ENCODE data around the gene CCDC88A.
"Not testable (repeated sequence)": the region's sequence is repeated elsewhere in the genome, so short reads cannot be mapped to it uniquely, and the experiment has no call there.

The CCDC88A gene

GRCh38 chr2:55419679-55420438 is at the start of gene CCDC88A:
TSS of gene CCDC88A (minus strand) at chr2:55419856. CDS start at chr2:55419079, 777 bp downstream.
- peak; percentile 97 for DNase-seq

GRCh38 chr2:55461679-55462078 is 42.0 kb upstream of the CCDC88A start:
- DNase-seq = no peak

- peak; percentile 41 for DNase-seq
Measured at GRCh38 chr2:55460562-55460961, 40.9 kb upstream of the CCDC88A start.

- DNase-seq = no peak
Measured at GRCh38 chr2:55459714-55460274, 40.1 kb upstream of the CCDC88A start.

- peak; percentile 59 for DNase-seq
Measured at GRCh38 chr2:55459279-55459678, 39.6 kb upstream of the CCDC88A start.

GRCh38 chr2:55454121-55454520 is 34.5 kb upstream of the CCDC88A start:
- DNase-seq = no peak

- no peak for DNase-seq
Measured at GRCh38 chr2:55452879-55453278, 33.2 kb upstream of the CCDC88A start.

GRCh38 chr2:55451699-55452098 is 32.0 kb upstream of the CCDC88A start:
- DNase-seq = no peak

- DNase-seq = not testable (repeated sequence)
Measured at GRCh38 chr2:55450014-55450413, 30.4 kb upstream of the CCDC88A start.

- DNase-seq = not testable (repeated sequence)
Measured at GRCh38 chr2:55442045-55442760, 22.5 kb upstream of the CCDC88A start.

GRCh38 chr2:55441280-55441892 is 21.7 kb upstream of the CCDC88A start:
- peak; percentile 22 for DNase-seq

- DNase-seq = no peak
Measured at GRCh38 chr2:55439101-55439397, 19.4 kb upstream of the CCDC88A start.

GRCh38 chr2:55438391-55439100 is 18.9 kb upstream of the CCDC88A start:
- DNase-seq = no peak

- DNase-seq = no peak
Measured at GRCh38 chr2:55437515-55438390, 18.1 kb upstream of the CCDC88A start.

- peak; percentile 74 for DNase-seq
Measured at GRCh38 chr2:55431982-55432627, 12.4 kb upstream of the CCDC88A start.

GRCh38 chr2:55430211-55430975 is 10.7 kb upstream of the CCDC88A start:
- no peak for DNase-seq

GRCh38 chr2:55428258-55428657 is 8.6 kb upstream of the CCDC88A start:
- no peak for DNase-seq

GRCh38 chr2:55425431-55425831 is 5.8 kb upstream of the CCDC88A start:
- DNase-seq = peak; percentile 87

- no peak for DNase-seq
Measured at GRCh38 chr2:55422876-55423665, 3.4 kb upstream of the CCDC88A start.

GRCh38 chr2:55421326-55421725 is 1.7 kb upstream of the CCDC88A start:
- no peak for DNase-seq
